HG02678 (cell line): ENCODE results near the gene PARM1.
A peak's percentile ranks its signal among the peaks of the same experiment; 100 is the strongest.

ENCODE experiments used
- ATAC-seq: cut with Tn5 transposase; IDR thresholded peaks from one replicate; pipeline ENCODE4 v1.9.1; 2021; ENCODE audit warnings: mild to moderate bottlenecking, moderate library complexity; ENCODE audit not compliant: unreplicated experiment

Gene PARM1

GRCh38 chr4:74941123-74941522 is 8.2 kb downstream of the PARM1 start:
- no peak for ATAC-seq

DNA sequence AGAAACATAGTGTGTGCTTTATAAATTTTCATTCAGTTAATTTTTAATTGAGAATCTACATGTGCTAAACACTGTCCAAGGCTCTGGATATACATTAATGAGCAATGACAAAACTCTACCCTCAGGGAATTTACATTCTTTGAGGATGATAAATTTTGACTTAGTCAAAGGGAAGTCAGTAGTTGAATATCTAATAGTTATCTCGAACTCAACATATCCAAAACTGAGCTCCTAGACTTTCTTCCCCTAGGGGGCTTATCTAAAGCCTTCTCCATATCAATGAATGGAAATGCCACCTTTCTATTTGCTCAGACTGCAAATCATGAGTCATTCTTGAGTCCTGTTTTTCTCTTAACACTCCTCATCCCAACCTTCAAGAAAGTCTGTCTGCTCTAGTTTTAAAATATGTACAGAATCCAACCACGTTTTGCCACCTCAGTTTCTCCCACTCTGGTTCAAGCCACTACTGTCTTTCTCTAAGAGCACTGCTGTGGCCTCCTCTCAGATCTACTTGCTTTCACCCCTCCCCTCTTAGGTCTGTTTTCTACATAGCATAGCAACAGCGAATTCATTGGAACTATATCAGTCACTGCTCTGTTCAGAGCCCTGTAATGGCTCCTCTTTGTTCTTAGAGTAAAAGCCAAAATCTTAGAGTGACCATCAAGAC is 9.5 kb downstream of the PARM1 start:
- ATAC-seq: no peak

DNA sequence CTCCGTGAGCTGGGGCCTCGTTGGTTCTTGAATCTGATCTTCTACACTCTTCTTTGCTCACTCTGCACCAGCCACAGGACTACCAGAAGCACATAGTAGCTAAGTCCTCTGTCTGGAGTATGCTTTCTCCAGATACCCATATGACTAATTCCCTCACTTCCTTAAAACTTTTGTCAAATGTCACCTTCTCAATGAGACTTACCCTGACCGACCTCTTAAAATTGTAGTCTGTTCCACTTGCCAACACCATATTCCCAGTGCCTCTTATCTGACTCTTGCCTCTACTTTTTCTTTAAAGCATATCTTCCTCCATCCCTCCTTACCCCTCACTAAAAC is 10.0 kb downstream of the PARM1 start:
- ATAC-seq: no peak

DNA sequence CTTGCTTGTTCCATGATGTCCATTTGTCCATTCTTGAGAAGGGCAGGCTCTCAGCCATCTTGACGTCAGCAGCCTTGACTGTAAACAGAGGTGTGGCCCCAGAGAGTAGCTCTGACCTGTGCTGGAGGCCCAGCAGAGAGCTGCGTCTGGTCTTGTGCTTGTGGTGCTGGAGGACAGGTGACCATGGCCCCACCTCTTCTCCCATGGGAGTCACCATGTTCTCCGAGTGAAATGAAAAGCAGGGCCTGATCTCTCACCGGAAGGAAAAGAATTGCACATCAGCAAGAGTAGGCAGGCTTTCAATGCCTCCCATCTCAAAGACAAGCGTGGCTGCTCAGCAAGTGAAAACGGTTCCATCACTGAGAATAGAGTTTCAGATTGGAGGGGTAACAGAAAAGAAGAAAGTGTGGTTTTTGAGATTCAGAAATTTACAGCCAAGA is 11.5 kb downstream of the PARM1 start:
- ATAC-seq: peak; percentile 48

GRCh38 chr4:74946196-74946595 is 13.3 kb downstream of the PARM1 start:
- no peak for ATAC-seq

DNA sequence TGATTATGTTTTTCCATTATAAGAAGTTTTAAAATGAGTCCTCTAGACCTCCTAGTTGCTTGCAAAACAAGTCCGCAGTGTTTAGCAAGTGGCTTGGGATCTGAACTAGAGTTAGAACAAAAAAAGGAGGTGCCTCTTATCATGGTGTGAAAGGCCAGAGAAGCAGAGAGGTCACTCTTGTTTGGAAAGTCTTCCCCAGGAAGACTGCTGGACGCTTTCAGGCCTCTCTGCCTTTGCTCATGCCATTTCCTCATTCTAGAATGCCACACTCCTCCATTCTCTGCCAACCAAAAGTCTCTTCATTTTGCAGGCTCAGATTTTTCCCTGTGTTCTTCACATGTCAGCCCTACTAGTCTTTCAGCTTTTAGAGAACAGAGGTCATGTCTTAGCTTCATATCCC is 14.9 kb downstream of the PARM1 start:
- no peak for ATAC-seq

DNA sequence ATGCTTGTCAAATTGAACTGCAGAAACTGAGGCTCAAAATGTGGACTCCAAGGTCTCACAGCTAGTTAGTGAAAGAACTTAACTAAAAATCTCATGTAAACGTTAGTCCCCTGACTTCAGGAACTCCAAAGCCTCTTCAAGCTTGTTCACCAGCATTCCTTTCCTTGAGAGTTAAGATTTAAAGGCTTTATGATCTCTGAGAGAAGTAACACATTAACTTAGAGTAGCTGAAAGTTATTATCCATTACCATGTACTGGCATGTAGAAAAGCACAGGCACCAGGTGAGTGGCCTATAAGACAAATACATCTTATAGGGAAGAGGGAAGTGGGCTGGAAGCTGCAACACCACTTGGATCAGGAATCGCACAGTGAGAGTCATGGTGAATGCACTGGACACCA is 15.3 kb downstream of the PARM1 start:
- no peak for ATAC-seq

GRCh38 chr4:74950200-74950599 is 17.3 kb downstream of the PARM1 start:
- ATAC-seq: no peak

- no peak for ATAC-seq
Measured at GRCh38 chr4:74950882-74951281, 18.0 kb downstream of the PARM1 start.

DNA sequence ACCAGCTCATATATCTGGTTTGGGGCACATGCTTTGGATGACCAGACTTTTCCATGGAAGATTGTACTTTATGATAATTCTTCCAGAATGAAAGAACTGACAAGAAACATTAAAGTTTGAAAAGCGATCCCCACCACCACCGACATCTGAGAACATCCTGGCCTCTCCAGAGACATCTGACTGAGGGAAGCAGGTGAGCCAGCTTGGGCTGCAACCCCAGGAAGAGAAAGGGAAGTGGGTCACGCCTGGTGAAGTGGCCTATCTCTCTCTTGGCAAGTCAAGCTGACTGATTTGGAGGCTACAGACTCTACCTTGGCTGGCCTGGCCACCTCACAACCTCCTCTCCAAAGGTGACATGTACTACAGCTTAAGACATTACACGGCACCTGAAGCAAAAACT is 20.7 kb downstream of the PARM1 start:
- no peak for ATAC-seq

DNA sequence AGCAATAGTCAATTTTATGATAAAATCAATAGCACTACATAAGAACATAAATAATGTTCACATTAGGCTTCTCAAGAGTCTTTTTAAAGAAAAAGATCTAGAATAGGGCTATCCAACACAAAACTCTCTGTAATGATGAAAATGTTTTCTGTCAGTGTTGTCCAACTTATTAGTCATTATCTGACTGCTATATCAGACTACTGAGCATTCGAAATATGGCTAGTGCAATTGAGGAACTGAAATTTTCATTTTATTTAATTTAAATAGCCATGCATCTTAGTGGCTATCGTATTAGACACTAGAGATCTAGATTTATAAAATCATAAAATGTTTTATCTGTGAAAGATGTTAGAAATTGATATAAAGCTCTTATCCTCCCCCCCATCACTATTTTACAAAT is 26.0 kb downstream of the PARM1 start:
- no peak for ATAC-seq

DNA sequence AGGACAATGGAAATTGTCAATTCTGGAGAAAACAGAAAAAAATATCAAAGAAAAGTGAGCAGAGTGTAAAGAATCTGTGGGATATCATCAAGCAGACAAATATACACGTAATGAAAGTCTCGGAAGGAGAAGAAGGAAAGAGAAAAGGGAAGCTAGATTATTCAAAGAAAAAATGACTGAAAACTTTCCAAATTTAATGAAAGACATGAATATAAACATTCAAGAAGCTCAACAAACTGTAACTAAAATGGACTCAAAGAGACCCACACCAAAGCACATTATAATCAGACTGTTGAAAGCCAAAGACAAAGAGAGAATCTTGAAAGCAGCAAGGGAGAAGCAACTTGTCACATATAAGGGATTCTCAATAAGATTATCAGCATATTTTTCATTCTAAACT is 28.3 kb downstream of the PARM1 start:
- ATAC-seq: no peak

DNA sequence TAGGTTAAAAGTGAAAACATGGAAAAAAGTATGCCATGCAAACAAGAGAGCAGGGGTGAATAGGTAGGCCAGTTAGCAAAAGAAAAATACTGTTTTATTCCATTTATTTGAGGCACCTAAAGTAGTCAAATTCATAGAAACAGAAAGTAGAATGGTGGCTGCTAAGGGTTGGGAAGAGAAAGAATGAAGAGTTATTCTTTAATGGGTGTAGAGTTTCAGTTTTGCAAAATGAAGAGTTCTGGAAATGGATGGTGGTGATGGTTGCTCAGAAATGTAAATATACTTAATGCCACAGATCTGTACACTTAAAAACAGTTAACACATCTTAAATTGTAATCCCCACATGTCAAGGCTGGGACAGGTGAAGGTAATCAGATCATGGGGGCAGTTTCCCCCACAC is 29.7 kb downstream of the PARM1 start:
- ATAC-seq: no peak

DNA sequence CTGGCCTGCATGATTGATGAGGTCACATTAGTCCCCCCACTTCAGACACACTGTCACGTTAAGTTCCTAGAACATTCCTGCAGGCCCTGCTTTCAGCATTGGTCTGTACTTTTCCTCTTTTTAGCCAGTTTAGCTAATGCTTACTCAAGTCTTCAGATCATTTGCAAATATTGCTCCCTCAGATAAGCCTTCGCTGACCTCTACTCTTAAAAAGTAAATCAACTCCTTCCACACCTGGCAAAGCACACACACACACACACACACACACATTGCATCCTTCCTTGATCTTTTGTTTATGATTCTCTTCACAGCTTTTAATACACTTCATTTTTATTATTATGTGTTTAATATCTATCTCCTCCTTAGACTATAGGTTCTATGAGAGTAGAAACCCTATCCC is 31.4 kb downstream of the PARM1 start:
- ATAC-seq: no peak

DNA sequence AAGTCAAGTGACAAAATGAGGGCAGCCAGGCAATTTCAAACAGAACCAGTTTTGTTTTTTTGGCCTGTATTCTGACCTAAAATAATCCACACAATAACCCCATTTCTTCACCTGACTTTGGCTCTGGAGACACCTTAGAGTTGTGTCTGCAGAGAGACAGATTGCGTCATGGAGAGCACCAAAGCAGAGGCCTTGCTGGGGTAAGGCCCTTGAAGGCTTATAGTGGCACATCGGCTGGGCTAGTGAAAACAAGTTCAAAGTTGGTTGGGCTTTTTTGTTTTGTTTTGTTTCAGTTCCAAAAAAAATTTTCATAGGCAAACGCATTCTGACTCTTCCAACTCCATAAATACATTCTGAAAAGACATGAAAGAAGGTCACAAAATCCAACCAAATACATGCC is 34.4 kb downstream of the PARM1 start:
- ATAC-seq: no peak

- ATAC-seq: peak; percentile 85
Measured at GRCh38 chr4:74968456-74969164, 35.7 kb downstream of the PARM1 start.

DNA sequence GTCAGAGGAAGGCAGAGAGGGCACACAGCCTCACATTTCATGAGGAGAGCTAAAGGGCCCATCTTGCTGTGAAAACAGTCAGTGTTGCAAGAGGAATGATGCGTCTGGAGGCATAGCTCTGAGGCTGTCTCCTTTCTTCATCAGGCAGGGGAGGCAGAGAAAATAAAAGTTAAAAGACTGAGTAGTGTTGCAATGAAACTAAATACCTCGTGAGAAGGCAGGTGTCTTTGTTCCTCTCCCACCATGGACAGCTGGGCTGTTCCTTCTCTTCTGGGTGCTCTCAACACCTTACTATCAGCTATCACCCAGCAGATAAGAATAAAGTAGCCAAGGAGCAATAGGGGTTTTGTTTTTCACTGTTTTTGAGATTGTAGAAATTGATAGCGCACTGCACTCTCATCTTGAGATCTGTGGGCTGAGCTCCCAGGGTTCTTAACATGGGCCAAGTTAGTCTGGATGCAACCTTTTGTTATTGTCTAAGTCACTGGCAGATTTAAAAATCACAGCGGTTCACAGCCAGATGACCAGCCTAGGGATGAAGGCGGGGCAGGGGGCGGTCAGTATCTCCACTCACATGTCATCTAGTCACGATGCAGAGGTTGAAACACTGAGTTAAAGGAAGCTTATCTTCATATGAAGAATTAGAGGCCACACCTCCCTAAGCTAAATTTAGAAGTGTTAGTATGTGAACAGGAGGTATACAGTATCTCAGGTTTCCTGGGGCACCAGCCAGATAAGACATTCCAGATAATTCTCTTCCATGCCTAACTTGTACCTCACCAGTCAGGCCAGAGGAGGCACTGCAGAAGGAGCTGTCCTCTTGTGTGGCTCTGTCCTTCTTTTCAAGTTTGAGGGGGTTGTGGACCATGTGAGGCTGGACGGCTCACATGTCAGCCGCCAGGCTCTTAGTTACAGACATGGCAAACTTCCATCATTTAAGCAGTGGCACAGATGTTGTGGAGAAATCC is 36.9 kb downstream of the PARM1 start:
- ATAC-seq: no peak

DNA sequence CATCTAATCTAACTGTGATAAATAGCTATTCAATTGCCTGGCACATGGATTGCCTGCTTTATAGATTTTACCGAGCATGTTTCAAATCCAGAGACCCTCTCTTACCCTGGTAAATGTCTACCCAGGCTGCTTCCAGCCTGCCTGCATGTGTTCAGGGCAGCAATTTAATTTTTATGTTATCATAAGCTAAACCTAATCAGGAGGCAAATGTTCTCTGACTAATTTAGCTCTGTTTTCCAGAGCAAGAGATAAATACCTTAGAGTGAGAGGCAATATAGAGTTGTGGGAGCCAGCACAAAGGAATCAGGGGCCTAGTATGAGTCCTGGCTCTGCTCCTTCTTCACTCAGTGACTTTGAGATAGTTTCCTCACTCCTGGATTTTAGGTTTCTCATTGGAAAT is 37.7 kb downstream of the PARM1 start:
- ATAC-seq: no peak

- no peak for ATAC-seq
Measured at GRCh38 chr4:74971862-74972261, 38.9 kb downstream of the PARM1 start.

GRCh38 chr4:74975082-74975481 is 42.2 kb downstream of the PARM1 start:
- no peak for ATAC-seq
